Fibroblast of mammary gland (primary cell): ENCODE results near the gene PHACTR1.

ENCODE experiments used
- DNase-seq: peaks from one replicate; pipeline ENCODE4 v3.0.0-alpha.2; 2010; ENCODE audit warnings: low read depth
- H3K4me3 ChIP-seq: 2 replicates; pipeline ENCODE4 v1.5.1; 2011; ENCODE audit warnings: low read depth, mild to moderate bottlenecking, low read length, moderate library complexity; ENCODE audit not compliant: control insufficient read depth
- CTCF ChIP-seq: conservative IDR thresholded peaks from 2 replicates; pipeline ENCODE4 v1.5.1; 2011; ENCODE audit warnings: low read depth, low read length, inconsistent platforms; ENCODE audit not compliant: control insufficient read depth, insufficient read depth

Gene PHACTR1

GRCh38 chr6:12891595-12891994 is 175.0 kb downstream of the PHACTR1 start:
- TF ChIP-seq CTCF = no peak
- no peak overlapping the region for H3K4me3 ChIP-seq
- no peak for DNase-seq

DNA sequence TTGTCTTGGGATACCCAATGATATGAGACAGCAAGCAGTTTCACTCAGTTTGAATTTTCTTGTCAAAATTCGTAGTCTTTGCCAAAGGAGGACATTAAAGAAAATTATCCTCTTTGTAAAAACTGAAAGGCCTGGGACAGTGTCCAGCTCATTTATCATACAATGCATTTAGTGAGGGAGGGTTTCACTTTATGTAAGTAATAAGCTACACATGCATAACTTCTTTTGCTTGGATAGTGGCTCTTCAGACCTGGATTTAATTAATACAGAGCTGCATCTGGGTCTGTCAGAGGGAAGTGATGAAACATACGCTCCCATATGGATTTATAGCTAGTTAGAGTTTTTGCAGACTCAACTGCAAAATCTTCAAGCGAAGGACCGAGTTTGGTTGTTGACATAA is 175.6 kb downstream of the PHACTR1 start:
- no peak for DNase-seq
- no peak for TF ChIP-seq CTCF
- no peak overlapping the region for H3K4me3 ChIP-seq

GRCh38 chr6:12893036-12893435 is 176.5 kb downstream of the PHACTR1 start:
- no peak for TF ChIP-seq CTCF
- H3K4me3 ChIP-seq = no peak overlapping the region
- no peak for DNase-seq

GRCh38 chr6:12895721-12896120 is 179.2 kb downstream of the PHACTR1 start:
- H3K4me3 ChIP-seq = no peak overlapping the region
- no peak for DNase-seq
- TF ChIP-seq CTCF = no peak

- no peak for DNase-seq
- no peak overlapping the region for H3K4me3 ChIP-seq
- TF ChIP-seq CTCF = no peak
Observed at GRCh38 chr6:12896208-12896733, 179.7 kb downstream of the PHACTR1 start.

- H3K4me3 ChIP-seq = no peak overlapping the region
- TF ChIP-seq CTCF = no peak
- no peak for DNase-seq
Observed at GRCh38 chr6:12898603-12899002, 182.0 kb downstream of the PHACTR1 start.
